Effector CD4-positive, alpha-beta T cell (primary cell): Measurements from ENCODE around the gene ANKMY1.

Experiments
- DNase-seq: peaks from one replicate; pipeline ENCODE4 v3.0.0-alpha.2; 2020

Gene ANKMY1

DNA sequence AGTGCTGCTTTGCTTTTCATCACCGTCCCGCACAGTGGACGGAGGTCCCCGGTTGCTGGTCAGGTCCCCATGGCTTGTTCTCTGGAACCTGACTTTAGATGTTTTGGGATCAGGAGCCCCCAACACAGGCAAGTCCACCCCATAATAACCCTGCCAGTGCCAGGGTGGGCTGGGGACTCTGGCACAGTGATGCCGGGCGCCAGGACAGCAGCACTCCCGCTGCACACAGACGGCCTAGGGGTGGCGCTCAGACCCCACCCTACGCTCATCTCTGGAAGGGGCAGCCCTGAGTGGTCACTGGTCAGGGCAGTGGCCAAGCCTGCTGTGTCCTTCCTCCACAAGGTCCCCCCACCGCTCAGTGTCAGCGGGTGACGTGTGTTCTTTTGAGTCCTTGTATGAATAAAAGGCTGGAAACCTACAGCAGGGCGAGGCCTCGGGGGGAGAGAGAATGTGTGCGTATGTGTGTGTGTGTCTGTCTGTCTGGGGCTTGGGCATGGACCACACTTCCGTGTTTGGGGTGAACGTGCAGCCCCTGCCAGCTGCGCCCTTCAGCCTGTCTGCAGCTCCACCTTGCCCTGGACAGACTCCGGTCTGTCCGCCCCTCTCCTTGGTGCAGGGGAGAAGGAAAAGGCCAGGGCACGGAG lies 90.0 kb downstream of the ANKMY1 start:
- no peak for DNase-seq

DNA sequence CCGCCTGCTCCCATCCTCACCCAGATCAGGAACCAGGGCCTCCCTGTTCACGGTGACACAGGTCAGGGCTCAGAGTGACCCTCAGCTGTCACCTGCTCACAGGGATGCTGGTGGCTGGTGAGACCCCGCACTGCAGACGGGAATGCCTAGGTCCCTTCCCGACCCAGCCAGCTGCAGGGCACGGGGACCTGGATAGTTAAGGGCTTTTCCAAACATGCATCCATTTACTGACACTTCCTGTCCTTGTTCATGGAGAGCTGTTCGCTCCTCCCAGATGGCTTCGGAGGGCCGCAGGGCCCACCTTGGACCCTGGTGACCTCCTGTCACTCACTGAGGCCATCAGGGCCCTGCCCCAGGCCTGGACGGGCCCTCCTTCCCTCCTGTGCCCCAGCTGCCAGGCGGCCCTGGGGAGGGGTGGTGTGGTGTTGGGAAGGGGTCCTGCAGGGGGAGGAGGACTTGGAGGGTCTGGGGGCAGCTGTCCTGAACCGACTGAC lies 90.6 kb downstream of the ANKMY1 start:
- DNase-seq = no peak

GRCh38 chr2:240466579-240467148 lies 91.1 kb downstream of the ANKMY1 start:
- no peak for DNase-seq

DNA sequence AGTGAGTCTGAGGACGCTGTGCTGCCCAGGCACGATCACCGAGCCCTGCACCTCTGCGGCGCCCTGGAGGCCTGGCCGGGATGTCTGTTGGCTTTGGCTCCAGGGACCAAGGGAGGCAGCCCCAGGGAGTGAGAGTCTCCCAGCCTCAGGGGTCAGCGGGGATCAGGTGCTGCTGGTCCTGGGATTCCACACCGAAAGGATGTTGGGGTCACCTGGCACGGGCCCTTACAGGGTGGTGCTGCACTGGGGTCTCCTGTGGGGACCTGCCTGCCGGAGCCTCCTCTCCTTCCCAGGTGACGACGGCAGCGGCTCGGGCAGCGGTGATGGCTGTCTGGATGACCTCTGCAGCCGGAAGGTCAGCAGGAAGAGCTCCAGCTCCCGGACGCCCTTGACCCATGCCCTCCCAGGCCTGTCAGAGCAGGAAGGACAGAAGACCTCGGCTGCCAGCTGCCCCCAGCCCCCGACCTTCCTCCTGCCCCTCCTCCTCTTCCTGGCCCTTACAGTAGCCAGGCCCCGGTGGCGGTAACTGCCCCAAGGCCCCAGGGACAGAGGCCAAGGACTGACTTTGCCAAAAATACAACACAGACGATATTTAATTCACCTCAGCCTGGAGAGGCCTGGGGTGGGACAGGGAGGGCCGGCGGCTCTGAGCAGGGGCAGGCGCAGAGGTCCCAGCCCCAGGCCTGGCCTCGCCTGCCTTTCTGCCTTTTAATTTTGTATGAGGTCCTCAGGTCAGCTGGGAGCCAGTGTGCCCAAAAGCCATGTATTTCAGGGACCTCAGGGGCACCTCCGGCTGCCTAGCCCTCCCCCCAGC lies 91.8 kb downstream of the ANKMY1 start:
- no peak for DNase-seq

GRCh38 chr2:240465268-240465764 lies 92.5 kb downstream of the ANKMY1 start:
- no peak for DNase-seq

DNA sequence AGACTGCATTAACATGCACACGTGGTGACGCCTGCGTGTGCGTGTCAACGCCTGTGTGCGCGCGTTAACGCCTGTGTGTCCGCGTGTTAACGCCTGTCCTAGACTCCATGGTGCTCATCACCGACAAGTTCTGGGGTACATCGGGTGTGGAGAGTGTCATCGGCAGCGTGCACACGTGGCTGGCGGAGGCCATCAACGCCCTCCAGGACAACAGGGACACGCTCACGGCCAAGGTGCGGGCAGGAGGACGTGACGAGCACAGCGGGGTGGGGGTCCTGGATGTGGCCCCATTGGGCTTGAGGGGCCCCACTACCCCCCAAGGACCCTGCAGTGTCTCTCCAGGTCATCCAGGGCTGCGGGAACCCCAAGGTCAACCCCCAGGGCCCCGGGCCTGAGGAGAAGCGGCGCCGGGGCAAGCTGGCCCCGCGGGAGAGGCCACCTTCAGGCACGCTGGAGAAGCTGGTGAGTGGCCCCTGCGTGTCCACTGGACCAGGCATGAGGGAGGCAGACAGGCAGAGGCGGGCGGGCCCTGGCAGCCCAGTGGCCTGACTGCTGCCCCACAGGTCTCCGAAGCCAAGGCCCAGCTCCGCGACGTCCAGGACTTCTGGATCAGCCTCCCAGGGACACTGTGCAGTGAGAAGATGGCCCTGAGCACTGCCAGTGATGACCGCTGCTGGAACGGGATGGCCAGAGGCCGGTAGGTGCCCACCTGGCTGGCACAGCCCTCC lies 93.1 kb downstream of the ANKMY1 start:
- no peak for DNase-seq

DNA sequence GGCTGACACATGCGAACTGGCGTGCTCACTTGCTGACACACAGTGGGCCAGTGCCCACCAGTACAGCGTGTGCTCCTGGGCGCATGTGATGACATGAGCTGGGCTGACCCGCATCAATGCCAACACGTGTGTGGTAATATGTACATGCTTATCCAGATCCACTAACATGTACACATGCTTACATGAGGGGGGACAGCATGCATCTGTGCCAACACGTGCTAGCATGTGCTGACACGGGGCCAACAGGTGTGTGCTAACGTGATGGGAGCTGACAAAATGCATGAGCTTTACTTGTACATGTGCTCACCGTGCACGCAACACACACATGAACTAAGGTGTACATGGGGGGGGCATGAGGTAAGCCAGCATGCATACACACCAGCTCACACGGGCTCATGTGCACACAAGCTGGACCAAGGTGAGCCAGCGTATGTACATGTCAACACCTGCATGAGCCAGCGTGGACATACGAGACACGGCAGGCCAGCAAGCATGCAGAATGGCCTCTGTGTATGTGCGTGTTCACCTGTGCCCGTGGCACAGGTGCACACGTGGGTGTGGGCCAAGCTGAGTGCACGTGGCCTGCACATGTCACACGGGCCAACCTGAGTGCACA lies 93.8 kb downstream of the ANKMY1 start:
- DNase-seq = no peak

GRCh38 chr2:240463274-240463865 lies 94.4 kb downstream of the ANKMY1 start:
- peak; percentile 1 for DNase-seq

GRCh38 chr2:240462707-240463273 lies 95.0 kb downstream of the ANKMY1 start:
- DNase-seq = no peak

GRCh38 chr2:240462073-240462706 lies 95.6 kb downstream of the ANKMY1 start:
- DNase-seq = peak; percentile 1

GRCh38 chr2:240461471-240462072 lies 96.2 kb downstream of the ANKMY1 start:
- peak; percentile 1 for DNase-seq

- DNase-seq = peak; percentile 1
Observed at GRCh38 chr2:240460781-240461431, 96.9 kb downstream of the ANKMY1 start.

DNA sequence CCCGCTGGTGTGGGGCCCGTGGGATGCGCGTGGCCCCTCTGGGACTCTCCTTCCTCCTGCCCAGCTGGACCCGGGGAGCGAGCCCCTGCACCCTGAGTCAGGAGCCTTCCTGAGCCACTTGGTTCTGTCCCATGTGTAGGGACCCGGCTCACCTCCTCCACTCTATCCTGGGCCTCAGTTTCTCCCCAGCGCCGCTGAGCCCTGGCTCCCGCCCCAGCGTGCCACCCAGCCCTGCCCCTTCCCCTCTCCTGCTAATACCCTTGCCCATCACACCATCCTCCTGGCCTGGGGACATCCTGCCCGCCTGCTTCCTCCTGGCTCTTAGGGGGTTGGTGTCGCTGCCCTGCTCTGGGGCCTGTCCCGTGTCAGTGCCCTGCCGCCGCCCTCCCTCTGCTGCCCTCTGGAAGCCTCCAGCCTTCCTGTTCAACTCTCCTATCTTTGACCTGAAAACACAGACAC lies 97.5 kb downstream of the ANKMY1 start:
- no peak for DNase-seq

- DNase-seq = peak; percentile 1
Observed at GRCh38 chr2:240459401-240460252, 98.2 kb downstream of the ANKMY1 start.

- DNase-seq = no peak
Observed at GRCh38 chr2:240458900-240459391, 98.8 kb downstream of the ANKMY1 start.

DNA sequence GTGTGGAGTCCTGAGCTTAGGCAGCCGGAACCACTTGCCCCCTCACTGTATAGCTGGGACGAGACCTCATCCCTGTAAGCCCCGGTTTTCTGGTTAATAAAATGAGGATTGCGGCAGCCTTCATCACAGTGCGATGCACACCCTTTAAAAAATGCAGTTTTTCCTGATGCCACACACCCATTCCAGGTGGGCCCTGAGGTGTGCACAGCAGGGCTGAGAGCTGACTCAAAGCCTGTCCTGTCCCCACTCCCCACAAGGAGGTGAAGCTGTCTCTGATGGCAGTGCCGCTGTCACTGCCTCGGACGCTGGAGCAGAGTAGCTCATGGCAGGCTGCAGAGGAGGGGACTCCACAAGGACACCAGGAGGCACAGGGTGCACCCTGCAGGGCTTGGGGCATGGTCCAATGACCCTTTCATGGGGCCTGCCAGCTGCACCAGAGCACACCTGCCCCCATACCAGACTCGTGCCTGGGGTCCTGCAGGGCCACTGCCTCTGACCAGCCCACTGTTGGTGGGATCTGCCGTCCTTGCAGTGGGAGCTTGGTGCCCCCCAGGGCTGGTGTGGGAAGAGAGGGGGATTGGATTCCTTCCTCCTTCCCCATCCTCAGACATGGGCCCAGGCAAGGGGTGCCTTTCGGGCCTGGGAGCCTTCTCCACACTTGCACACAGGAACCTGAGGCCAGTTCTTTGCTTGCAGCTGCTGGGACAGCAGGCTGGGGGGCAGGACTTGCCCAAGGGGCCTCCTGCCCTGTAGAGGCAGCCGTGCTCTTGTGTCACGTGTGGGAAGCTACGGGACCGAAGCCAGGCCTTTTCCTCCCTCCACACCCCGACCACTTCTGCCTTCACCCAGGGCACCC lies 99.5 kb downstream of the ANKMY1 start:
- no peak for DNase-seq

DNA sequence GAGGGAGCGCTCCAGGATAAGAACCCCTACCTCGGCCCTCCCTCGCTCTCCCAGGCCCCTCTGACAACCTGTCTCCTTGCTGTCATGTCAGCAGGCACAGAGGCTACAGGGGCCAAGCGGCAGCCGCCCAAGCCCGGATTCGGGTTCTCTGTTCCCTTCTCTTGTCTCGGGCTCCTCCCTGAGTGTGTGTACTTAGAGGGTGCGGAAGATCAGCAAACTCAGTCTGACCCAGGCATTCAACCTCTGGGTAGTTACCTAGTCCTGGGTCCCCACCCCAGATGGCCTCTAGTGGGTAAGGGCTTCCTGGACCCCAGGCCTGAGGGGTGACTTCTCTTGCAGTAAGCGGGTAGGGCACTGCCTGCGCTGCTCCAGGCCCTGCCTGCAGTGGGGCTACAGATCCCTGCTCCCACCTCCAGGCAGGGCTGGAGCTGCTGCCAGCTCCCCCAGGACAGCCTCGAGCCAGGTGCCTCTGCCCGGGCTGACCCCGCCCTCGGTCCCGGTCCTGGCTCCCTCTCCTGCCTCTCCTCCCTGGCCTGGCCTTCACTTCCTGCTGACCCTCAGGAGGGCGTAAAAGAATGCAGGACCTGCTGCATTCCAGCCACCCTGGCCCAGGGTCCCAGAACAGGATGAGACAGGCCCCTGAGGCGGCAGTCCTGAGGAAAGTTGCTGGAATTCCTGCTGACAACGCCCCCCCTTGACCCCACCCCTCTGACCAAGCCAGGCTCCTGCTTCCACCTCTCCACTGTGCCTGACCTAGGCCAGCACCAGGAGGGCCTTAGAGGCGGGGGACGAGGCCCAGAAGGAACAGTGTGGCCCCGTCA lies 100.4 kb downstream of the ANKMY1 start:
- no peak for DNase-seq
